H1 (cell line): ENCODE results near the gene PCDHA1. TPM values are rescaled to one million over a fixed set of nuclear protein-coding genes. Genes with fewer than 3 reads are reported as not detected.

ENCODE experiments used
- CTCF ChIA-PET: fragments of 300-600 bp; sonication (Branson Sonifier 250); formaldehyde crosslinking; loops from one replicate; lab custom pipeline; 2021; ENCODE audit not compliant: partially characterized antibody; lab: Charles Lee
- POLR2A ChIA-PET: fragments of 300-600 bp; sonication (Branson Sonifier 250); formaldehyde crosslinking; loops from one replicate; lab custom pipeline; 2021; ENCODE audit warnings: inconsistent platforms; ENCODE audit not compliant: partially characterized antibody; lab: Charles Lee
- DNase-seq, 2 experiments: peaks; one replicate each; pipeline versions ENCODE4 v3.0.0 to v3.0.0-alpha.2; 2010 to 2022; ENCODE audit warnings: low spot score in 2 of 2, low read depth in 1 of 2, mixed read lengths in 1 of 2
- FAIRE-seq: peaks from 2 replicates; lab custom pipeline; 2011; peaks lifted over from hg19 to GRCh38; lab: Jason Lieb, UNC
- H2AFZ ChIP-seq: 2 replicates; pipeline ENCODE4 v1.8.1; 2012; ENCODE audit warnings: low read length, inconsistent platforms
- H2AK5ac ChIP-seq: 2 replicates; pipeline ENCODE4 v1.6.1; 2013; ENCODE audit warnings: low read depth, low read length
- H2BK120ac ChIP-seq: replicated peaks from 2 replicates; pipeline ENCODE3; 2013; ENCODE audit warnings: low read depth, low read length, inconsistent platforms
- H2BK12ac ChIP-seq: 2 replicates; pipeline ENCODE4 v1.6.1; 2013; ENCODE audit warnings: low read depth, low read length
- H2BK15ac ChIP-seq: 2 replicates; pipeline ENCODE4 v1.6.1; 2013; ENCODE audit warnings: low read length
- H2BK20ac ChIP-seq: 2 replicates; pipeline ENCODE4 v1.6.1; 2013; ENCODE audit warnings: low read length
- H2BK5ac ChIP-seq: 2 replicates; pipeline ENCODE4 v1.6.1; 2013; ENCODE audit warnings: low read depth, low read length
- H3K14ac ChIP-seq: 2 replicates; pipeline ENCODE4 v1.6.1; 2013; ENCODE audit warnings: inconsistent platforms; ENCODE audit not compliant: insufficient read length
- H3K18ac ChIP-seq: 2 replicates; pipeline ENCODE4 v1.6.1; 2013; ENCODE audit warnings: low read length; ENCODE audit errors: extremely low read depth
- H3K23ac ChIP-seq: 2 replicates; pipeline ENCODE4 v1.6.1; 2013; ENCODE audit warnings: inconsistent platforms; ENCODE audit not compliant: insufficient read length
- H3K23me2 ChIP-seq: 2 replicates; pipeline ENCODE4 v1.6.1; 2013; ENCODE audit warnings: low read depth, low read length
- H3K27ac ChIP-seq: 2 replicates; pipeline ENCODE4 v1.6.1; 2011; ENCODE audit warnings: low read depth, low read length, inconsistent platforms
- H3K27me3 ChIP-seq, 4 experiments: replicated peaks in 1 of 4; 1 replicate in 1 of 4; 2 replicates in 3 of 4; pipeline versions ENCODE4 v1.6.1 to v1.8.1; 2011 to 2013; ENCODE audit warnings: low read length in 3 of 4, mild to moderate bottlenecking in 3 of 4, inconsistent platforms in 2 of 4, mixed read lengths in 2 of 4, moderate library complexity in 1 of 4; ENCODE audit not compliant: control insufficient read depth in 3 of 4, insufficient read depth in 3 of 4; ENCODE audit errors: extremely low read depth in 1 of 4
- H3K36me3 ChIP-seq, 4 experiments: 2 replicates each; pipeline versions ENCODE4 v1.6.1 to v1.8.1; 2011 to 2013; ENCODE audit warnings: mild to moderate bottlenecking in 4 of 4, low read length in 3 of 4, moderate library complexity in 2 of 4, control low read depth in 1 of 4, inconsistent platforms in 1 of 4; ENCODE audit not compliant: insufficient read depth in 4 of 4, control insufficient read depth in 2 of 4
- H3K4ac ChIP-seq: replicated peaks from 2 replicates; pipeline ENCODE3; 2013; ENCODE audit warnings: low read length, low read depth, mixed read lengths, inconsistent platforms; ENCODE audit not compliant: insufficient read length
- H3K4me1 ChIP-seq, 4 experiments: replicated peaks in 1 of 4; 1 replicate in 1 of 4; 2 replicates in 3 of 4; pipeline versions ENCODE4 v1.6.1 to v1.8.1; 2011 to 2013; ENCODE audit warnings: low read length in 3 of 4, inconsistent platforms in 2 of 4, mixed read lengths in 1 of 4; ENCODE audit not compliant: insufficient read depth in 4 of 4, control insufficient read depth in 3 of 4
- H3K4me2 ChIP-seq, 2 experiments: 2 replicates each; pipeline versions ENCODE4 v1.6.1 to v1.8.1; 2011 to 2013; ENCODE audit warnings: low read depth in 2 of 2, low read length in 2 of 2, control low read depth in 1 of 2, inconsistent platforms in 1 of 2, mild to moderate bottlenecking in 1 of 2; ENCODE audit not compliant: insufficient read depth in 1 of 2
- H3K4me3 ChIP-seq, 4 experiments: fragments of 200-600, 300-600 bp in 1 of 4; sonication (generic), shearing (Covaris generic), sonication (Bioruptor Twin) in 1 of 4; 2 replicates each; pipeline versions ENCODE4 v1.5.1 to v1.8.1; 2011 to 2016; ENCODE audit warnings: low read length in 4 of 4, low read depth in 3 of 4, control low read depth in 2 of 4, inconsistent platforms in 2 of 4, mild to moderate bottlenecking in 2 of 4, mixed read lengths in 1 of 4, moderate library complexity in 1 of 4; ENCODE audit not compliant: insufficient read depth in 2 of 4; ENCODE audit errors: extremely low read depth in 1 of 4
- H3K56ac ChIP-seq: replicated peaks from 2 replicates; pipeline ENCODE3; 2013; ENCODE audit warnings: low read depth, mild to moderate bottlenecking, mixed read lengths, low read length, inconsistent platforms; ENCODE audit not compliant: insufficient read length
- H3K79me1 ChIP-seq: 2 replicates; pipeline ENCODE4 v1.6.1; 2013; ENCODE audit warnings: low read depth, low read length, control low read depth
- H3K79me2 ChIP-seq, 2 experiments: 2 replicates each; pipeline versions ENCODE4 v1.6.1 to v1.8.1; 2012 to 2013; ENCODE audit warnings: low read length in 2 of 2, mild to moderate bottlenecking in 2 of 2, inconsistent platforms in 1 of 2; ENCODE audit not compliant: insufficient read depth in 2 of 2, control insufficient read depth in 1 of 2
- H3K9ac ChIP-seq, 4 experiments: replicated peaks in 1 of 4; 1 replicate in 1 of 4; 2 replicates in 3 of 4; pipeline versions ENCODE4 v1.6.1 to v1.8.1; 2011 to 2013; ENCODE audit warnings: low read depth in 3 of 4, low read length in 3 of 4, control low read depth in 2 of 4, mild to moderate bottlenecking in 2 of 4, moderate library complexity in 2 of 4, inconsistent platforms in 1 of 4; ENCODE audit errors: extremely low read depth in 1 of 4
- H3K9me3 ChIP-seq, 2 experiments: 2 replicates each; pipeline versions ENCODE4 v1.6.1 to v1.8.1; 2012 to 2013; ENCODE audit warnings: mild to moderate bottlenecking in 2 of 2, moderate library complexity in 2 of 2, control low read depth in 1 of 2, inconsistent platforms in 1 of 2, low read depth in 1 of 2, low read length in 1 of 2, mixed read lengths in 1 of 2; ENCODE audit not compliant: insufficient read depth in 2 of 2
- H4K20me1 ChIP-seq, 2 experiments: replicated peaks in 1 of 2; 2 replicates each; pipeline versions ENCODE3 to v1.8.1; 2011 to 2013; ENCODE audit warnings: inconsistent platforms in 2 of 2, low read length in 2 of 2, mild to moderate bottlenecking in 1 of 2; ENCODE audit not compliant: insufficient read depth in 2 of 2, control insufficient read depth in 1 of 2
- H4K5ac ChIP-seq: 2 replicates; pipeline ENCODE4 v1.6.1; 2013; ENCODE audit warnings: low read length, low read depth, mixed read lengths, inconsistent platforms; ENCODE audit not compliant: insufficient read length
- H4K8ac ChIP-seq: 2 replicates; pipeline ENCODE4 v1.8.0; 2013; ENCODE audit warnings: mild to moderate bottlenecking, moderate library complexity, low read length, inconsistent platforms; ENCODE audit not compliant: insufficient read depth; ENCODE audit errors: extremely low read depth
- H4K91ac ChIP-seq: replicated peaks from 2 replicates; pipeline ENCODE3; 2013; ENCODE audit warnings: low read length, mixed read lengths, inconsistent platforms; ENCODE audit not compliant: insufficient read length
- CREB1 ChIP-seq: IDR thresholded peaks from 2 replicates; pipeline ENCODE4 v1.6.1; 2012; ENCODE audit warnings: inconsistent platforms
- HDAC6 ChIP-seq: IDR thresholded peaks from one replicate; pipeline ENCODE4 v1.7.1; 2012; ENCODE audit warnings: low read depth, mild to moderate bottlenecking, inconsistent platforms, low read length, moderate library complexity
- POLR2AphosphoS5 ChIP-seq: IDR thresholded peaks from 2 replicates; pipeline ENCODE4 v1.6.1; 2011; ENCODE audit warnings: low read depth, low read length
- RBBP5 ChIP-seq: IDR thresholded peaks from 2 replicates; pipeline ENCODE4 v1.7.1; 2012; ENCODE audit warnings: low read depth, mild to moderate bottlenecking, inconsistent platforms, low read length, moderate library complexity, borderline replicate concordance
- WGBS, 2 experiments: shearing (Covaris generic) in 1 of 2; methylation state at CpG; one replicate each; pipeline versions ENCODE4 v1.1.6 to v1.1.7; 2013 to 2015; ENCODE audit warnings: low lambda C conversion rate in 2 of 2, mixed read lengths in 2 of 2, inconsistent platforms in 1 of 2, low coverage in 1 of 2, missing lambda C conversion rate in 1 of 2; ENCODE audit not compliant: insufficient replicate concordance in 2 of 2, insufficient coverage in 1 of 2, insufficient read length in 1 of 2; ENCODE audit errors: extremely low coverage in 1 of 2, missing lambda C conversion rate in 1 of 2; 5-methylcytosine and 5-hydroxymethylcytosine counted together
- polyA plus RNA-seq, 7 experiments: library from polyadenylated mRNA; depleted of rRNA in 3 of 7; stranded (reverse) in 5 of 7; unstranded in 2 of 7; fragments of >200 nt in 5 of 7; fragments of 200-250 nt in 2 of 7; gene quantifications; 1 replicate in 5 of 7; 2 replicates in 1 of 7; 4 replicates in 1 of 7; pipeline versions ENCODE4 v1.2.1 to v1.2.3, GENCODE V29; 2011 to 2013; ENCODE audit warnings: missing spikeins in 2 of 7, mixed read lengths in 2 of 7
- total RNA-seq: library from RNA; stranded (reverse); fragmentation: NEBNext Ultra II Directional; extraction: Animal tissue kit (Norgen Biotek cat#: 25700); gene quantifications from 2 replicates; pipeline ENCODE4 v1.2.1, GENCODE V29; 2021

PCDHA1 gene
- total and polyA plus RNA-seq, 2 of the 8 experiments (the other 6 are each of a cell fraction or from before 2014, with no cell fraction given), result 0.23 to 0.50 TPM

GRCh38 chr5:140953234-140953633 is 167.3 kb downstream of the PCDHA1 start:
- POLR2A ChIA-PET, result interaction anchor here (1.1 kb wide), 1 partner anchor 77 kb away, joined by 3 read pairs; no protein-coding TSS in a partner anchor
- Histone ChIP-seq H3K18ac (no peak overlapping the region), H2AFZ (no peak overlapping the region)
- TF ChIP-seq CREB1 (no peak), RBBP5 (no peak), POLR2AphosphoS5 (no peak), HDAC6 (no peak)

More at GRCh38 chr5:140953234-140953633, 167.3 kb downstream of the PCDHA1 start:
- Histone ChIP-seq H3K23ac (no peak overlapping the region), H3K27me3 (no peaks in the 10 kb centered on the region), H3K9me3 (no peaks in the 10 kb centered on the region), H2AK5ac (no peak overlapping the region), H3K14ac (no peak overlapping the region), H2BK20ac (no peak overlapping the region), H2BK120ac (no peak overlapping the region), H3K4me2 (no peak overlapping the region), H4K8ac (no peak overlapping the region), H3K4me1 (no peaks in the 10 kb centered on the region), H3K23me2 (no peaks in the 10 kb centered on the region), H2BK5ac (no peak overlapping the region), H3K56ac (no peak overlapping the region), H4K5ac (no peak overlapping the region), H3K36me3 (no peaks in the 10 kb centered on the region), H3K79me2 (no peaks in the 10 kb centered on the region), H3K4ac (no peak overlapping the region), H4K20me1 (no peaks in the 10 kb centered on the region), H3K9ac (no peak overlapping the region), H3K27ac (no peak overlapping the region), H3K4me3 (no peak overlapping the region), H3K79me1 (no peaks in the 10 kb centered on the region), H4K91ac (no peak overlapping the region), H2BK12ac (no peak overlapping the region), H2BK15ac (no peak overlapping the region)
- WGBS, 2 experiments, result 64% methylated on average over 2 of the region's 2 CpGs; no CpG with 5 or more reads in 1 of the 2 experiments
- CTCF ChIA-PET, result interaction anchor here (0.6 to 1.7 kb wide), 4 partner anchors 13 to 98 kb away, joined by 3 to 8 read pairs (median 4); partner anchors contain the start of genes PCDHA10 and PCDHAC2
- FAIRE-seq (no peak), DNase-seq (no peak)
